ENCODE measurements around the gene LUM.

DNA sequence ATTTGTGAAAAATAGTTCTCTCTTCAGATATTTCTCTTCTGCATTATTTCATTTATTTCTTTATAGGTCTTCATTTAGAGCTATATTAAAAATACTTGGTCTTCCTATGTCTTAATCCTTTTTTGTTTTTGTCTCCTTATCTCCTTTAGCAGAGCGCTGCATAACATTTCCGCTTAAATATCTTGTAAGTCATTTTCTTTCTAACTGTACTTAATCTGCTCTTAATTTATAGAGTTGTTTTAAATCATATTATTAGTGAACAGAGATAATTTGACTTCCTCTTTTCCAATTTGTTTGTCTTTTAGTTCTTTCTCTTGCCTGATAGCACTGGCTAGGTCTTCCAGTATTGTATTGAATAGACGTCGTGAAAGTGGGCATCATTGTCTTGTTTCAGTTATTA lies 18.0 kb downstream of the LUM start:
- TF ChIP-seq, protein P1, sequence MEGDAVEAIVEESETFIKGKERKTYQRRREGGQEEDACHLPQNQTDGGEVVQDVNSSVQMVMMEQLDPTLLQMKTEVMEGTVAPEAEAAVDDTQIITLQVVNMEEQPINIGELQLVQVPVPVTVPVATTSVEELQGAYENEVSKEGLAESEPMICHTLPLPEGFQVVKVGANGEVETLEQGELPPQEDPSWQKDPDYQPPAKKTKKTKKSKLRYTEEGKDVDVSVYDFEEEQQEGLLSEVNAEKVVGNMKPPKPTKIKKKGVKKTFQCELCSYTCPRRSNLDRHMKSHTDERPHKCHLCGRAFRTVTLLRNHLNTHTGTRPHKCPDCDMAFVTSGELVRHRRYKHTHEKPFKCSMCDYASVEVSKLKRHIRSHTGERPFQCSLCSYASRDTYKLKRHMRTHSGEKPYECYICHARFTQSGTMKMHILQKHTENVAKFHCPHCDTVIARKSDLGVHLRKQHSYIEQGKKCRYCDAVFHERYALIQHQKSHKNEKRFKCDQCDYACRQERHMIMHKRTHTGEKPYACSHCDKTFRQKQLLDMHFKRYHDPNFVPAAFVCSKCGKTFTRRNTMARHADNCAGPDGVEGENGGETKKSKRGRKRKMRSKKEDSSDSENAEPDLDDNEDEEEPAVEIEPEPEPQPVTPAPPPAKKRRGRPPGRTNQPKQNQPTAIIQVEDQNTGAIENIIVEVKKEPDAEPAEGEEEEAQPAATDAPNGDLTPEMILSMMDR (IDR thresholded peaks at IDR 0.05): no peak
- TF ChIP-seq POLR2AphosphoS5 (IDR thresholded peaks at IDR 0.05; ENCODE audit: low read depth, low read length) (no peak), TAF1 (IDR thresholded peaks at IDR 0.05; ENCODE audit: borderline replicate concordance, low read depth, low read length) (no peak)
